BLaER1 treated with 17β-estradiol and CSF1 and Interleukin-3, amounts not matched to agents 10 nM and 100 nM (cell line): ENCODE measurements around the gene CLPSL1.

Experiments used
- H3K27ac ChIP-seq, 11 experiments: shearing (Covaris generic); formaldehyde crosslinking; 2 replicates each; pipeline ENCODE4 v1.8.1; 2022
- H3K27me3 ChIP-seq, 11 experiments: shearing (Covaris generic); formaldehyde crosslinking; 2 replicates each; pipeline ENCODE4 v1.8.1; 2022
- H3K36me3 ChIP-seq, 11 experiments: shearing (Covaris generic); formaldehyde crosslinking; 2 replicates each; pipeline ENCODE4 v1.8.1; 2022
- H3K4me1 ChIP-seq, 10 experiments: shearing (Covaris generic); formaldehyde crosslinking; 2 replicates each; pipeline ENCODE4 v1.8.1; 2022
- H3K4me2 ChIP-seq, 11 experiments: shearing (Covaris generic); formaldehyde crosslinking; 2 replicates each; pipeline ENCODE4 v1.8.1; 2022
- H3K4me3 ChIP-seq, 10 experiments: shearing (Covaris generic); formaldehyde crosslinking; 2 replicates each; pipeline ENCODE4 v1.8.1; 2022
- H3K9ac ChIP-seq, 11 experiments: shearing (Covaris generic); formaldehyde crosslinking; 2 replicates each; pipeline ENCODE4 v1.8.1; 2022
- H3K9me3 ChIP-seq, 11 experiments: shearing (Covaris generic); formaldehyde crosslinking; replicated peaks in 1 of 11; 2 replicates each; pipeline ENCODE4 v1.8.1; 2022
- H4K20me1 ChIP-seq, 11 experiments: shearing (Covaris generic); formaldehyde crosslinking; 2 replicates each; pipeline ENCODE4 v1.8.1; 2022
- Cebpa-rat ChIP-seq, 11 experiments: shearing (Covaris generic); IDR thresholded peaks; 2 replicates each; pipeline ENCODE4 v1.8.1; 2022

Gene CLPSL1

GRCh38 chr6:35754452-35755277, 26.2 kb upstream of the CLPSL1 start:
- no peak overlapping the region for H3K9ac ChIP-seq
- no peaks in the 10 kb centered on the region for H3K27me3 ChIP-seq
- H3K36me3 ChIP-seq = no peaks in the 10 kb centered on the region
- H3K4me1 ChIP-seq = peaks cover 21 to 39% (median 35%) of the 10 kb centered on the region in 10 experiments
- H3K4me3 ChIP-seq = no peak overlapping the region
- peak overlapping the region in 10 of 11 experiments; percentile 1 to 44 (median 26); a peak in 12 of 22 replicates for H3K4me2 ChIP-seq
- no peaks in the 10 kb centered on the region for H3K9me3 ChIP-seq
- H3K27ac ChIP-seq = no peak overlapping the region
- no peak for TF ChIP-seq Cebpa-rat (IDR thresholded peaks at IDR 0.05)
- H4K20me1 ChIP-seq = no peaks in the 10 kb centered on the region

GRCh38 chr6:35755278-35755924, 25.4 kb upstream of the CLPSL1 start:
- no peak for TF ChIP-seq Cebpa-rat (IDR thresholded peaks at IDR 0.05)
- Histone ChIP-seq H3K9me3 (no peaks in the 10 kb centered on the region; a peak in 1 of 22 replicates), H3K27ac (no peak overlapping the region), H3K9ac (no peak overlapping the region), H3K27me3 (no peaks in the 10 kb centered on the region), H3K4me1 (peaks cover 21 to 46% (median 42%) of the 10 kb centered on the region in 10 experiments), H3K4me3 (no peak overlapping the region), H3K36me3 (no peaks in the 10 kb centered on the region), H4K20me1 (no peaks in the 10 kb centered on the region), H3K4me2 (peak overlapping the region in 7 of 11 experiments; percentile 1 to 35 (median 15); a peak in 5 of 22 replicates)

- H3K36me3 ChIP-seq = no peaks in the 10 kb centered on the region
Measured at GRCh38 chr6:35757456-35758123, 23.2 kb upstream of the CLPSL1 start.

GRCh38 chr6:35759426-35759825, 21.4 kb upstream of the CLPSL1 start:
- no peaks in the 10 kb centered on the region; a peak in 1 of 22 replicates for H3K9me3 ChIP-seq
- H3K27me3 ChIP-seq = no peaks in the 10 kb centered on the region
- H3K27ac ChIP-seq = peak overlapping the region in 9 of 11 experiments; percentile 0 to 71 (median 63); a peak in 16 of 22 replicates
- no peak for TF ChIP-seq Cebpa-rat (IDR thresholded peaks at IDR 0.05)
- peak overlapping the region; percentile 53 to 76 (median 68) for H3K4me2 ChIP-seq
- H3K9ac ChIP-seq = peak overlapping the region in 8 of 11 experiments; percentile 6 to 57 (median 44); a peak in 11 of 22 replicates
- peaks cover 20 to 46% (median 41%) of the 10 kb centered on the region in 10 experiments for H3K4me1 ChIP-seq
- H3K4me3 ChIP-seq = 0 out of 20 replicates have a peak overlapping the region, but pooled peaks of 1 of the 10 experiments have one; percentile 12
- no peaks in the 10 kb centered on the region for H4K20me1 ChIP-seq
- no peaks in the 10 kb centered on the region for H3K36me3 ChIP-seq

More at GRCh38 chr6:35757456-35758123, 23.2 kb upstream of the CLPSL1 start:
- TF ChIP-seq Cebpa-rat (IDR thresholded peaks at IDR 0.05) = no peak
- H3K27ac ChIP-seq = peak overlapping the region in 3 of 11 experiments; percentile 60 to 69 (median 63); a peak in 5 of 22 replicates
- H3K4me3 ChIP-seq = no peak overlapping the region
- no peaks in the 10 kb centered on the region; a peak in 1 of 22 replicates for H3K9me3 ChIP-seq
- no peaks in the 10 kb centered on the region for H4K20me1 ChIP-seq
- peak overlapping the region in 10 of 11 experiments; percentile 53 to 76 (median 70); a peak in 18 of 22 replicates for H3K4me2 ChIP-seq
- H3K27me3 ChIP-seq = no peaks in the 10 kb centered on the region
- H3K4me1 ChIP-seq = peaks cover 21 to 46% (median 42%) of the 10 kb centered on the region in 10 experiments
- H3K9ac ChIP-seq = no peak overlapping the region

GRCh38 chr6:35765739-35766138, 15.1 kb upstream of the CLPSL1 start:
- Histone ChIP-seq H3K4me2 (no peak overlapping the region), H3K36me3 (no peaks in the 10 kb centered on the region), H3K27me3 (no peaks in the 10 kb centered on the region), H3K4me1 (peaks cover 7 to 10% (median 8%) of the 10 kb centered on the region in 10 experiments), H3K4me3 (no peak overlapping the region), H4K20me1 (no peaks in the 10 kb centered on the region), H3K9me3 (no peaks in the 10 kb centered on the region), H3K9ac (no peak overlapping the region), H3K27ac (no peak overlapping the region)
- TF ChIP-seq Cebpa-rat (IDR thresholded peaks at IDR 0.05) = no peak

GRCh38 chr6:35769211-35769610, 11.6 kb upstream of the CLPSL1 start:
- TF ChIP-seq Cebpa-rat (IDR thresholded peaks at IDR 0.05) = no peak
- Histone ChIP-seq H3K4me2 (no peak overlapping the region), H3K4me1 (peaks cover 15 to 31% (median 28%) of the 10 kb centered on the region in 10 experiments), H3K36me3 (no peaks in the 10 kb centered on the region), H4K20me1 (no peaks in the 10 kb centered on the region), H3K9me3 (no peaks in the 10 kb centered on the region), H3K9ac (no peak overlapping the region), H3K27ac (no peak overlapping the region), H3K27me3 (no peaks in the 10 kb centered on the region), H3K4me3 (no peak overlapping the region)

GRCh38 chr6:35771343-35771627, 9.5 kb upstream of the CLPSL1 start:
- Histone ChIP-seq H3K36me3 (no peaks in the 10 kb centered on the region), H3K4me2 (peak overlapping the region; percentile 38 to 81 (median 68); a peak in 21 of 22 replicates), H3K9ac (no peak overlapping the region), H3K27me3 (peaks cover under 1 to 8% (median 6%) of the 10 kb centered on the region in 11 experiments; a peak in 20 of 22 replicates), H3K27ac (no peak overlapping the region), H3K4me3 (no peak overlapping the region), H3K4me1 (peaks cover 23 to 36% (median 32%) of the 10 kb centered on the region in 10 experiments), H3K9me3 (no peaks in the 10 kb centered on the region), H4K20me1 (no peaks in the 10 kb centered on the region)
- TF ChIP-seq Cebpa-rat (IDR thresholded peaks at IDR 0.05) = no peak

- Histone ChIP-seq H3K4me2 (peak overlapping the region in 9 of 11 experiments; percentile 0 to 70 (median 36); a peak in 15 of 22 replicates), H3K27ac (no peak overlapping the region), H3K9ac (no peak overlapping the region), H3K27me3 (peaks cover 7 to 15% (median 13%) of the 10 kb centered on the region in 11 experiments; a peak in 20 of 22 replicates), H3K4me1 (peaks cover 24 to 43% (median 37%) of the 10 kb centered on the region in 10 experiments), H3K4me3 (no peak overlapping the region), H3K9me3 (no peaks in the 10 kb centered on the region), H4K20me1 (no peaks in the 10 kb centered on the region), H3K36me3 (no peaks in the 10 kb centered on the region)
- no peak for TF ChIP-seq Cebpa-rat (IDR thresholded peaks at IDR 0.05)
Measured at GRCh38 chr6:35774116-35774794, 6.6 kb upstream of the CLPSL1 start.
